HG03442 (cell line): ENCODE results near the gene NEK10.
"Not testable (repeated sequence)": the region's sequence is repeated elsewhere in the genome, so short reads cannot be mapped to it uniquely, and the experiment has no call there.

ENCODE experiments used
- ATAC-seq: cut with Tn5 transposase; IDR thresholded peaks from one replicate; pipeline ENCODE4 v1.9.1; 2021; ENCODE audit warnings: mild to moderate bottlenecking, moderate library complexity; ENCODE audit not compliant: unreplicated experiment

Gene NEK10

DNA sequence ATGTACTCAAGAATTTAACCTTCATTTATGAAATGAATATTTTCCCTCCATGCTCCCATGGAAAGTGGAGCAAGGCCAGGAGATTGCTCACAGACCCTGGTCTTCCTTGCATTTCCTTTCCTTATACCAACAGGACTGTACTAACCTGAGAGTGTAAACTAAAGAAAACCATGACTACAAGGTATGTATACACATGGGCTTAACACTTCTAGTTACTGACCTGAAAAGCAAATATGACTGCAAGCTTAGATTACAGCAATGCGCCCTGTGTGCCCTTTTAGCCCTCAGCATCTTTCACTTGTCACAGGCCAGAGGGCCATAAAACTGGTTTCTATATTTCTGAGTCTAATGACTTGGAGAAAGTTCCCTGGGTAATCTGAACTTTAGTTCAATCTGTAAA, 52.1 kb downstream of the NEK10 start:
- no peak for ATAC-seq

DNA sequence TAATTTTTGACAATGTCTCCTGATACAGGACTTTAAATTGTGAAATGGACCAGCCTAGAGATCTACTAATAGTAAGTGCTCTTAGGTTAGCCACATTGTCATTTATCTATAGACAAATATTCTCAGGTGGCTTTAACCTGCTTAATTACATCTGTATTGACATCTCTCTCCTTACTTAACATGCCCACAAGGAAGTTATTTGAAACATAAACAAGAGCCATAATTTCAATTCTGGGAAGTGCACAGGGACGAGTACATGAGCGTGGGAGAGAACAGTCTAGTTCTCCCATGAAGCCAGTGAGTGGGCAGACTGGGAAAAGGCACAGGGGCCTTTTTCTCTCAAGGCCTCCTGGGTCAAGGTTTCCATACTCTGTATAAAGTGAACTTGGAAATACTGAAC, 54.2 kb downstream of the NEK10 start:
- no peak for ATAC-seq

DNA sequence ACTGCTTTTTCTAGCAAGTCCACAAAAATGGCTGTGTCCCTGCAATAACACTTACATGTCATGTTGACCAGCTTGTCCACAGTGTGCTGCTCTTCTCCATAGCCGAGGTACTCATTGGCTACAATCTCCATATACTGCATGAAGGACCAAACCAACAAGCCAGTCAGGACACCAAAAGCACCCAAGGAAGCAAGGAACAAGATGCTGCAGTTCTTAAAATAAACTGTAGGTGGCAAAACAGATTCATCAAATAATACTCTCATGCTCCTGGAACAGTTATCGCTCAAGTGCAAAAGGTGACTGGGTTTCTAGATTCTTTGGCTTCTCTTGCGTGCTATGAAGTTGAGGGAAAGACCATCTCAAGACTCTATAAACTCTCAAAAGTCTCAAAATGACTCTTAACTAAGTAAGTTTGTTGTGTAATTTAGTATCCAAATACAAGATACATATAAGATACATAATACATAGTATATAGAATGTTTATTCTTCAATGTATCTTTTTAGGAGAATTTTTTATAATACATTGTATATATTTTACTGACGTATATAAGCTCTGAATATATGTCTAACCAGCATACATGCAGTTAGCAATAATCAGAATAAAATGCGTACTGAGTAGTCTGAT, 57.0 kb downstream of the NEK10 start:
- peak; percentile 87 for ATAC-seq

DNA sequence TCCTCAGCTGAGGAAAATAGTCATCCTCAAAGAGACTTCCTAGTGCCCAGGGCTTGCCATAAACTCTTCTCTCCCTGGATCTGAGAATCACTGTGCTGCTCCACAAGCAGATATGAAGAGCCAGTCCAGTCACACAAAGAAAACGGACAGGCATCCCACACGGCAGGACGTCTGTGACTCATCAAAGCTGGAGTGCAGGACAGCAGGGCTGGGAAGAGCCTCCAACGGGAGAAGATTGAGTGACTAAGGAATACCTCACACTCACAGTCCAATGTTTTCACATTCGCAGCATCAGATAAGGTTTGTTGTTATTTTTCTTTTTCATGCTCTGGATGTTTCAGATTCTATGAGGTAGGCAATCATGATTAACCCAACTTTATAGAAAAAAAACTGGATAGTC, 57.8 kb downstream of the NEK10 start:
- no peak for ATAC-seq

- ATAC-seq: no peak
Measured at GRCh38 chr3:27310688-27311087, 58.5 kb downstream of the NEK10 start.

- ATAC-seq: no peak
Measured at GRCh38 chr3:27307566-27307965, 61.6 kb downstream of the NEK10 start.

DNA sequence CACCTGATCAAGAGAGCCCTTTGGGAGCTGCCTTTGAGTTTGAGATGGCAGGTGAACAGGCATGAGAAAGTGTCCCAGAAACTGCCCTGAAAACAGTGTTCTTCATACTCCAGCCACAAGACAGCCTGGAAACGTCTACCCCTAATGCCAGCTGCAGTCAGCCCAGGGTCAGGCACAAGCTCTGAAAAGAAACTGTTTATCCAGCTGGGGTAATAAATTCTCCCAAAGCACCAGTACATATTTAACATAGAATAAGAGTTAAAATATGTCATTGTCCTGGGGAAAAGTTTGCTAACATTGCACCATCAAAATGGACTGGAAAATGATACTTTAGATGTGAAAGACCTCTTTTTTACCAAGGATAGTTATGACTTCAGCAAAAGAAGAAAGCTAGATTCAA, 66.3 kb downstream of the NEK10 start:
- ATAC-seq: no peak

DNA sequence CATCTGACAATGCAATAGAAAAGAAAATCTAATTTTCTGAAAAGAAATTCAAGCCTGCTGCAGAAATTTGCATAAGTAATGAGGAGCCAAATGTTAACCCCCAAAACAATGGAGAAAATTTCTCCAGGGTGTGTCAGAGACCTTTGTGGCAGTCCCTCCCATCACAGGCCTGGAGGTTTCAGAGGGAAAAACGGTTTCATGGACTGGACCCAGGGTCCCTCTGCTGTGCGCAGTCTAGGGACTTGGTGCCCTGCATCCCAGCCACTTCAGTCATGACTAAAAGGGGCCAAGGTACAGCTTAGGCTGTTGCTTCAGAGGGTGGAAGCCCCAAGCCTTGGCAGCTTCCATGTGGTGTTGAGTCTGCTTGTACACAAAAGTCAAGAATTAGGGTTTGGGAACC, 70.2 kb downstream of the NEK10 start:
- ATAC-seq: not testable (repeated sequence)

DNA sequence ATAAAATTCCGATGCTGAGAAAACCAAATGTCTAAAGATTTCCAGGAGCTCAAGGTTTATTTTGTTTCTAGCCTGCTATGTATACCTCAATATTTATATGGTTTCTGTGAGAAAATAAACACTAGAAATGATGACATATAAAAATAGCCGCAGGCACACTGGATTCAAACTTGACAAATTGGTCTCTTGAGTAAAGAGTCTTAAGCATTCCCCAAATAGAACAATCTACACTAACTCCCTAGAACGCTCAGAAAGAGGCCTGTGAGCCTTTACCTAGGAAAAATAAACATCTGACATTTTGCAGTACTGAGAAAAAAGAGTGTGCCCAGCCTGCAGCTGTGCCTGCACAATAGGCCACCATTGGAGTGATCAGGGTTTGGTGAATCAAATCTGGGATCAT, 75.2 kb downstream of the NEK10 start:
- no peak for ATAC-seq

DNA sequence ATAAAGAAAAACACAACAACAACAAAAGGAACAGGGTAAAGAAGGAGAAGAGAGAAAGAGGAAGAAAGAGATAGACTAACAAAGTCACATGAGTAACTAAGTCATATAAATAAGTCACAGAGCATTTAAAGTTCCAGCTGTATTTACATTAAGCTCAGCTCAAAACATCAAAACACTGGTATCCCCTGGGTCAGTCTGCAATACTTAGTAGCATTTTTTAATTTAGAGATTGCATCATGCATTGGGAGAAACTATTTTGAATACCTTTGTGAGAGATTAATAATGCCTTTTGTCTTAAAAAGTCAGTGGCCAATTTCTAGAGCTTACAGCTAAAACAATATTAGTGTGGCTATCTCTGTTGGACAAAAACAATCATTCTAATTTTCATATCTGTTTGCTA, 78.4 kb downstream of the NEK10 start:
- no peak for ATAC-seq

DNA sequence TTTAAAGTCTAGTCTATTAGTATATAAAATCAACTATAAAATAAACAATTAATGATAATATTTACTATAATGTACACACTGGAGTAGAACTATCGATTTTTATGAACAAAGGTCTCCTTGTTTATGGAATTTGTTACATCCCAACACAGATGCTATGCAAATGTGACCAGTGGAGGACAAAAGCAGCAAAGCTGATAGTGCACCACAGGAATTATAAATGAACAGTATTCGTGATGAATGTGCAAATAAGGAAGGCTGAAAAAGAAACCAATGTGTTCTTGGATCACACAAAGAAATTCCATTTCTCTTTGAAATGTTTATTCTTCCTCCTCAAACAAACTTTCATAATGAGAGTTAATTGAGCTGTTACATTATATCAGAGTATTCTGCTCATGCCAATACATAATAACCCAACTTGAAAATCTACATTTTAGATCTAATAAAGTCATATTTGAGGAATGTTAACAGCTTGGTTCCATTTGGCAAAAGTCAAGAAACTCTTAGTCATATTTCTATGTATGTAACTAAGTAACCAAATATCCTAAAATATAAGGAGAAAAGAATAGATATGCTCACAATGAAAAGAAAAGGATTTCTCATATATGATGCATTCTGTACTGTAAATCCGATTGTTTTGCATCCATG, 79.3 kb downstream of the NEK10 start:
- no peak for ATAC-seq

DNA sequence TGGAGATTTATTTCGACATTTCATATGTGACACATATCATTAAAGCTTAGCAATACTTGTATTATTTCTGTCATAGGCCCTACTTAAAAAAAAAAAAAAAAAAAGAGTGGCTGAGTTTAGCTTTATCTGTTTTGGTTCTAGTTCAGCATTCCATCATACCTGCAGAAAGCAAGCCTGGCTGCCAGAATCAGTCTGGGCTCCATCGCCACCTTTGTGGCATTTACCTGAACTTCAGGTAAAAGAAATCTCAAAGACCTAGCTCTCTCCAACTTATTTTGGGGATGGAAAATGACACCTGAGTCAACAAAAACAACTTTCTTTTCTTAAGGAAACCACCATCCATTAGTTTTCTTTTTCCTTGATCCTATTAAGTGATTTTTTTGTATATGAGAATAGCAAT, 82.1 kb downstream of the NEK10 start:
- ATAC-seq: no peak

DNA sequence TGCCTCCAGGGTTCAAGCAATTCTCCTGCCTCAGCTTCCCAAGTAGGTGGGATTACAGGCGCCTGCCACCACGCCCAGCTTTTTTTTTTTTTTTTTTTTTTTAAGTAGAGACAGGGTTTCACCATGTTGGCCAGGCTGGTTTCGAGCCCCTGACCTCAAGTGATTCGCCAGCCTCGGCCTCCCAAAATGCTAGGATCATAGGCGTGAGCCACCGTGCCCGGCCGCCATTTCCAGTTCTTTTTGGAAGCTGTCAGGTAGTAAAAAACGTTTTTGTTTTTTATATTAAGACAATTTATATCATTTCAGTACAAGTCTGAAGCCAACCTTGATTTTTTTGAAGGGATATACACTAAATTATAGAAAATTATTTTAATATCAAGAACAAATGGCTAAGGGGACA, 82.7 kb downstream of the NEK10 start:
- ATAC-seq: not testable (repeated sequence)

GRCh38 chr3:27285668-27286067, 83.5 kb downstream of the NEK10 start:
- ATAC-seq: no peak

- ATAC-seq: no peak
Measured at GRCh38 chr3:27281671-27282150, 87.5 kb downstream of the NEK10 start.

DNA sequence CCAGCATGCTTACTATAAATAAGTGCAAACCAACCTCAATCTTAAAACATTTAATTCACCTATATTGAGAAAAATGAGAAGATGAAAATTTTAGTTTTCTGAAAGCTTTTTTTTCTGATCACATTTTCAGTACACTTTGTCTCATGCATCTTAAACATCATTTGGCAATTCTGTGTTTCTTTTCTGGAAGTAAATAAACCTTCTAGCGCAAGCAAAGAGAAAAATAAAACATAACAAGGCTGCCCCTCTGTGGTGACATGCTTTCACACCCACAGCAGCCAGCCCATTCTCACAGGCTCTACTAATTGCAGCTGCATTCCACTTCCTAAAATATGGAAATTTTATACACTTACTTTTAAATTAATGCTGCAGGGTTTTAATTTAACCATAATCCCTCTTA, 90.1 kb downstream of the NEK10 start:
- ATAC-seq: no peak

GRCh38 chr3:27278383-27279055, 90.7 kb downstream of the NEK10 start:
- no peak for ATAC-seq

DNA sequence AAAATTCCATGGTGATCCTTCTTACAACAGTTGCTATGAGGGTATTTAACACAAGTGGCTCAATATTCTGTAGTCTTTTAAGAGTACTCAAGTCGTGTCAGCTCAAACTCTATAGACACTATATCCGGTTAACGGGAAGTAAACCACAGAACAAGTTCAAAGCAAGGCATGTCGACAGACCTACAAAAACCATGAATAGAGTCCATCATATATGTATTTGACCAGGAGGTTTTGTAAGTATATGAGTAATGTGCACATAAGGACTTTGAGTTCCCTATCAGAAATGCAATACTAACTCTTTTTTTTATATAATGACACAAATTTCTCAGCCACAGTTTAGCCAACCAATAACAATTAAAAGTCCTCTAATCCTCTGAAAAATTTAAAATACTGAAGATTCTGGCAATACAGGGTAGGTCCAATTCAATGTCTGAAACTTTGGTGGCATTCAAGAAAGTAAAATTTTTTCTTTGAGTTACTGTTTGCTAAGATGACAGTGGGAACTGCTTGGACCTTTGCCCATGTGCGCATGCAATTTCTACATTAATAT, 93.7 kb downstream of the NEK10 start:
- ATAC-seq: no peak

DNA sequence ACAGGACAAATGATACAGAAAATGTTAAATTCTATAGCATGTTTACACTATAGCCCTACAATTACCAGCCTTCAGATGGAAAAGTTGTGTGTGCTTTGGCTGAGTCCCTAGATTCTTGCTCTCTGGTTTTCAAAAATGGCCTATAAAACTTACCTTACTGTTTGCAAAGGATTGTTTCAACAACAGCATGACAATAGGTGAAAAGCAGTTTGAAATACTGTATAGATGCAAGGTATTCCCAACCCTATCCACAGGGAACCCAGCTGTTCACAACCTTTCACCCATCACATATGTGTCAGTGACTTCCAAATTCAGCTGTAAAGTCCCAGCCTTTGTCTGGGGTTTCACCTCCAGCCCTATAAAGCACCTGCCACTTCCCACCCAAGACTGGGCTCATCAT, 97.3 kb downstream of the NEK10 start:
- no peak for ATAC-seq

DNA sequence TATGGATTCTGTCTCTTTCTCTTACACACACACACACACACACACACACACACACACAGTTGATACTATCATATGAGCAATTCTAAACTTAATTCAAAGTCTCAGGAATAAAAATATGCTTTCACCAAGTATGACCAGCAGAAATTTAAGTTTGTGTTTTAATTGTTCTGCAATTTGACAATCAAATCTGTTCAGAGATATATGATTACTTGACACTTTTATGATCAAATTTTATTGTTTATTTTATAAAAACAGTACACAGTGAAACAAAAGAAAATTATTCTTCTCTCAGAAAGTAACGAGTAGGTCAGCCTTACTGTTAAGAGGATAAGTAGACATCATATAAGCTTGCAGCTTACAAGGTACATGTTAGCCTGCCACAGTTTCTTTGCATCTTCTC, 114.3 kb downstream of the NEK10 start:
- ATAC-seq: no peak

- ATAC-seq: peak; percentile 97
Measured at GRCh38 chr3:27253831-27254230, 115.4 kb downstream of the NEK10 start.

- peak; percentile 5 for ATAC-seq
Measured at GRCh38 chr3:27253391-27253790, 115.8 kb downstream of the NEK10 start.
